B cell (primary cell): ENCODE results near the gene ANKFN1. TPM values are rescaled to one million over a fixed set of nuclear protein-coding genes. Genes with fewer than 3 reads are reported as not detected.

Source experiments
- ATAC-seq: fragments of 200-7000 bp; cut with Tn5 transposase; one replicate; pipeline ENCODE4 v1.10.0; 2021; ENCODE audit warnings: low read depth, mild to moderate bottlenecking, moderate number of reproducible peaks, moderate library complexity
- CTCF ChIA-PET: fragments of 350-600 bp; sonication (Branson Sonifier 250); formaldehyde crosslinking; loops from one replicate; lab custom pipeline; 2021; ENCODE audit warnings: antibody characterized with exemption, inconsistent platforms; lab: Charles Lee
- POLR2A ChIA-PET: fragments of 350-600 bp; sonication (Branson Sonifier 250); formaldehyde crosslinking; loops from one replicate; lab custom pipeline; 2021; ENCODE audit warnings: antibody characterized with exemption; lab: Charles Lee
- DNase-seq: peaks from one replicate; pipeline ENCODE4 v3.0.0; 2013
- H2AFZ ChIP-seq: 2 replicates; pipeline ENCODE4 v1.6.1; 2012; ENCODE audit warnings: mild to moderate bottlenecking, low read depth, low read length; ENCODE audit not compliant: insufficient read depth, poor library complexity, severe bottlenecking
- H3K27ac ChIP-seq, 2 donors: 1 replicate in 1 of 2; 2 replicates in 1 of 2; pipeline ENCODE4 v1.5.1; 2012 to 2013; ENCODE audit warnings: low read length in 2 of 2, mild to moderate bottlenecking in 2 of 2, moderate library complexity in 1 of 2
- H3K27me3 ChIP-seq, 4 experiments: fragments of 200-600 bp in 1 of 4; sonication (generic) in 1 of 4; replicated peaks in 1 of 4; 1 replicate in 2 of 4; 2 replicates in 2 of 4; pipeline versions ENCODE4 v1.6.1 to v1.7.0; 2013 to 2016; ENCODE audit warnings: low read length in 3 of 4, mild to moderate bottlenecking in 2 of 4, mixed read lengths in 1 of 4, moderate library complexity in 1 of 4; ENCODE audit not compliant: insufficient read depth in 4 of 4, control insufficient read depth in 3 of 4; ENCODE audit errors: control extremely low read depth in 1 of 4
- H3K36me3 ChIP-seq, 2 experiments: replicated peaks in 1 of 2; 1 replicate in 1 of 2; 2 replicates in 1 of 2; pipeline versions ENCODE4 v1.6.1 to v1.7.1; 2013; ENCODE audit warnings: low read length in 1 of 2; ENCODE audit not compliant: insufficient read depth in 2 of 2, control insufficient read depth in 1 of 2; ENCODE audit errors: control extremely low read depth in 1 of 2, extremely low read depth in 1 of 2
- H3K4me1 ChIP-seq, 2 donors: fragments of 200-600 bp in 1 of 2; sonication (generic) in 1 of 2; 1 replicate in 1 of 2; 2 replicates in 1 of 2; pipeline versions ENCODE4 v1.5.1 to v1.6.1; 2013 to 2017; ENCODE audit warnings: low read length in 2 of 2; ENCODE audit not compliant: control insufficient read depth in 2 of 2, insufficient read depth in 2 of 2
- H3K4me2 ChIP-seq: replicated peaks from 2 replicates; pipeline ENCODE3; 2012; ENCODE audit warnings: mild to moderate bottlenecking, low read depth, low read length; ENCODE audit not compliant: poor library complexity, severe bottlenecking
- H3K4me3 ChIP-seq, 5 experiments: fragments of 200-600 bp in 1 of 5; sonication (generic) in 1 of 5; 1 replicate in 3 of 5; 2 replicates in 2 of 5; pipeline versions ENCODE4 v1.5.1 to v1.7.0; 2011 to 2016; ENCODE audit warnings: low read length in 4 of 5, mild to moderate bottlenecking in 4 of 5, low read depth in 2 of 5, control low read depth in 1 of 5, moderate library complexity in 1 of 5; ENCODE audit not compliant: insufficient read depth in 1 of 5; ENCODE audit errors: control extremely low read depth in 1 of 5, extremely low read depth in 1 of 5
- H3K79me2 ChIP-seq: fragments of 200-600 bp; sonication (generic); one replicate; pipeline ENCODE4 v1.6.0; 2016; ENCODE audit warnings: low read length; ENCODE audit not compliant: control insufficient read depth, insufficient read depth
- H3K9ac ChIP-seq: fragments of 200-600 bp; sonication (generic); 2 replicates; pipeline ENCODE4 v1.6.1; 2017; ENCODE audit warnings: mild to moderate bottlenecking, low read length, moderate library complexity
- H3K9me3 ChIP-seq, 3 donors: one replicate each; pipeline versions ENCODE4 v1.6.1 to v1.7.1; 2013; ENCODE audit warnings: low read length in 2 of 3; ENCODE audit not compliant: control insufficient read depth in 2 of 3, insufficient read depth in 1 of 3; ENCODE audit errors: control extremely low read depth in 1 of 3
- H4K20me1 ChIP-seq: 2 replicates; pipeline ENCODE4 v1.6.0; 2012; ENCODE audit warnings: mild to moderate bottlenecking, low read length; ENCODE audit not compliant: insufficient read depth, control insufficient read depth, poor library complexity, severe bottlenecking
- H3K27ac Mint-ChIP-seq: one replicate; pipeline ENCODE4 v1.8.0; 2021; ENCODE audit warnings: mixed read lengths
- H3K27me3 Mint-ChIP-seq: one replicate; pipeline ENCODE4 v1.8.0; 2021; ENCODE audit warnings: mixed read lengths
- H3K4me1 Mint-ChIP-seq: one replicate; pipeline ENCODE4 v1.8.0; 2021; ENCODE audit warnings: mixed read lengths
- H3K4me3 Mint-ChIP-seq: one replicate; pipeline ENCODE4 v1.8.0; 2021; ENCODE audit warnings: mixed read lengths
- H3K9me3 Mint-ChIP-seq: one replicate; pipeline ENCODE4 v1.8.0; 2022; ENCODE audit warnings: mixed read lengths; ENCODE audit not compliant: insufficient read depth
- EZH2 ChIP-seq: IDR thresholded peaks from 2 replicates; pipeline ENCODE4 v1.6.1; 2012; ENCODE audit warnings: borderline replicate concordance, low read depth, mild to moderate bottlenecking, moderate library complexity, low read length; ENCODE audit not compliant: insufficient read depth, poor library complexity, severe bottlenecking
- WGBS: methylation state at CpG from one replicate; pipeline ENCODE4 v1.1.5; 2013; ENCODE audit warnings: missing lambda C conversion rate; ENCODE audit not compliant: insufficient coverage; 5-methylcytosine and 5-hydroxymethylcytosine counted together
- intact Hi-C: fragments of 100-400 bp; cut with micrococcal nuclease; formaldehyde crosslinking; loops from one replicate; pipeline ENCODE4 v1.10.0; 2022
- polyA plus RNA-seq: library from polyadenylated mRNA; depleted of rRNA; stranded (reverse); fragments of >200 nt; gene quantifications from 2 replicates; pipeline ENCODE4 v1.2.3, GENCODE V29; 2012
- total RNA-seq, 2 donors: library from RNA; stranded (reverse); fragments of 120-200 nt in 1 of 2; gene quantifications; 1 replicate in 1 of 2; 2 replicates in 1 of 2; pipeline versions ENCODE4 v1.2.3 to v1.2.4, GENCODE V29; 2013 to 2022
- TF ChIP-seq, protein P1 (sequence below): fragments of 200-600 bp; IDR thresholded peaks from one replicate; pipeline ENCODE4 v1.8.0; 2022; ENCODE audit warnings: antibody characterized with exemption, mild to moderate bottlenecking

Gene ANKFN1
- total and polyA plus RNA-seq, 2 donors (not counting 1 experiment from before 2014, with no cell fraction given), result not detected

DNA sequence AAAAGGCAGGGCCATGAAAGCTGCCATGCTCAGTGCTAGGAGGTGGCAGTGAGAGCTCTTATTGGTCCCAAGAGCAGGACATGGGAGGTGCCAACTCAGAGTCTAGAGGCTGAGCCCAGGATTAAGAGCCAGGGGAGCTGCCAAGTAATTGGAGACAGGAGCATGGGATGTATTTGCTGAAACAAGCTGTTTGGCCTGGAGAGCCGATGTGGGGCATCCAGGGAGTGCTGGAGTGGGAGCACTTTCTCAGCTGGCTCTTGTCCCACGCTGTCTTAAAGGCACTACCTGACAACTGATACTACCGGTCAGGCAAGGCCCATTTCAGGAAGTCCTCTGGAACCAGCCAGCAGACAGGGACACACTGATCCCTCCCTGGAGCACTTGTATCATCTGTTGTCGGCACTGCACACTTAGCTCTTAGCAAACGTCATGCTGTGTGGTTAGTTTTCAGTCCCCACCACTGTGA is 19.3 kb downstream of the ANKFN1 start:
- POLR2A ChIA-PET, result no interaction called here
- Mint-ChIP-seq H3K4me3 (no peak overlapping the region), H3K9me3 (no peaks in the 10 kb centered on the region), H3K4me1 (no peaks in the 10 kb centered on the region), H3K27me3 (no peaks in the 10 kb centered on the region), H3K27ac (no peak overlapping the region)
- CTCF ChIA-PET, result no interaction called here
- TF ChIP-seq, protein P1, sequence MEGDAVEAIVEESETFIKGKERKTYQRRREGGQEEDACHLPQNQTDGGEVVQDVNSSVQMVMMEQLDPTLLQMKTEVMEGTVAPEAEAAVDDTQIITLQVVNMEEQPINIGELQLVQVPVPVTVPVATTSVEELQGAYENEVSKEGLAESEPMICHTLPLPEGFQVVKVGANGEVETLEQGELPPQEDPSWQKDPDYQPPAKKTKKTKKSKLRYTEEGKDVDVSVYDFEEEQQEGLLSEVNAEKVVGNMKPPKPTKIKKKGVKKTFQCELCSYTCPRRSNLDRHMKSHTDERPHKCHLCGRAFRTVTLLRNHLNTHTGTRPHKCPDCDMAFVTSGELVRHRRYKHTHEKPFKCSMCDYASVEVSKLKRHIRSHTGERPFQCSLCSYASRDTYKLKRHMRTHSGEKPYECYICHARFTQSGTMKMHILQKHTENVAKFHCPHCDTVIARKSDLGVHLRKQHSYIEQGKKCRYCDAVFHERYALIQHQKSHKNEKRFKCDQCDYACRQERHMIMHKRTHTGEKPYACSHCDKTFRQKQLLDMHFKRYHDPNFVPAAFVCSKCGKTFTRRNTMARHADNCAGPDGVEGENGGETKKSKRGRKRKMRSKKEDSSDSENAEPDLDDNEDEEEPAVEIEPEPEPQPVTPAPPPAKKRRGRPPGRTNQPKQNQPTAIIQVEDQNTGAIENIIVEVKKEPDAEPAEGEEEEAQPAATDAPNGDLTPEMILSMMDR, result no peak
- TF ChIP-seq EZH2, result no peak
- no peak overlapping the region for H3K4me3 ChIP-seq
- intact Hi-C loops, result no loop called here
- H3K9ac ChIP-seq, result no peak overlapping the region
- H3K27ac ChIP-seq, result no peak overlapping the region
- no peaks in the 10 kb centered on the region for H4K20me1 ChIP-seq
- H2AFZ ChIP-seq, result no peak overlapping the region
- no peaks in the 10 kb centered on the region for H3K4me1 ChIP-seq
- no peak overlapping the region for H3K4me2 ChIP-seq
- DNase-seq (no peak), ATAC-seq (no peak)
- H3K79me2 ChIP-seq, result no peaks in the 10 kb centered on the region
- WGBS, result 87% methylated on average over 5 of the region's 5 CpGs
- H3K9me3 ChIP-seq, result no peaks in the 10 kb centered on the region
- no peaks in the 10 kb centered on the region for H3K27me3 ChIP-seq
- H3K36me3 ChIP-seq, result no peaks in the 10 kb centered on the region

DNA sequence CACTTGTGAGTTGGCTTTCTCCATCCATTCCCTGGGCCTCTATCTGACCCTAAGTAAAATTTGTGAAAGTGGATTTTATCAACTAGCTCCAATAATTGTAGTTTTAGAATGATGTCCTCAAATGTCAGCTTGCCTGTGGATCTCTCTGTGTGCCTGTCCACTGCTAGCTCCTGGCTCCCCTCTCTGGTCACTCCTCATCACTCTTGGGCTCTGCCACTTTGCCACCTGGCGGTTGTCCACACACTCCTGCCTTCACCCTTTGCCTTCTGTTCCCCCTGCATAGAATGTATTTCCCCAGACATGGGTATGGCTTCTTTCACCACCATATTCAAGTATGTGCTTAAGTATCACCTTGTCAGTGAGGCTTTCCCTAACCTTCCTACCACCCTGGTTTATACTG is 19.8 kb downstream of the ANKFN1 start:
- H3K4me3 ChIP-seq, result no peak overlapping the region
- WGBS, result 100% methylated on average over 1 of the region's 1 CpG
- no peaks in the 10 kb centered on the region for H4K20me1 ChIP-seq
- no peak overlapping the region for H3K27ac Mint-ChIP-seq
- H3K27me3 Mint-ChIP-seq, result no peaks in the 10 kb centered on the region
- no peak for DNase-seq
- H3K9me3 Mint-ChIP-seq, result no peaks in the 10 kb centered on the region
- H3K27ac ChIP-seq, result no peak overlapping the region
- no peaks in the 10 kb centered on the region for H3K4me1 Mint-ChIP-seq
- intact Hi-C loops, result no loop called here
- TF ChIP-seq, protein P1, result no peak
- TF ChIP-seq EZH2, result no peak
- ChIA-PET CTCF (no interaction called here), POLR2A (no interaction called here)
- H3K4me2 ChIP-seq, result no peak overlapping the region
- no peaks in the 10 kb centered on the region for H3K9me3 ChIP-seq
- no peaks in the 10 kb centered on the region for H3K4me1 ChIP-seq
- no peak for ATAC-seq
- no peaks in the 10 kb centered on the region for H3K36me3 ChIP-seq
- no peaks in the 10 kb centered on the region for H3K79me2 ChIP-seq
- no peak overlapping the region for H2AFZ ChIP-seq
- no peak overlapping the region for H3K4me3 Mint-ChIP-seq
- H3K27me3 ChIP-seq, result no peaks in the 10 kb centered on the region
- H3K9ac ChIP-seq, result no peak overlapping the region
